IMR-90 (cell line): ENCODE results near the gene CDRT4. TPM values are rescaled to one million over a fixed set of nuclear protein-coding genes. Genes with fewer than 3 reads are reported as not detected.

ENCODE experiments used
- ATAC-seq: fragments of 200-7000 bp; cut with Tn5 transposase; 2 replicates; pipeline ENCODE4 v1.9.1; 2020; ENCODE audit warnings: low read depth, mild to moderate bottlenecking, moderate library complexity
- BruUV-seq: library from RNA; stranded (reverse); fragments of 400-500 nt; replicated peaks from 2 replicates; lab custom pipeline; 2021; lab: Mats Ljungman, UMichigan
- CTCF ChIA-PET: fragments of 300-600 bp; formaldehyde crosslinking; extraction: SDS; loops from one replicate; lab custom pipeline; 2021; ENCODE audit warnings: antibody characterized with exemption; lab: Yijun Ruan, JAX
- POLR2A ChIA-PET: fragments of 300-600 bp; sonication (Branson Sonifier 250); formaldehyde crosslinking; loops from one replicate; lab custom pipeline; 2022; ENCODE audit warnings: antibody characterized with exemption; ENCODE audit not compliant: unreplicated experiment; lab: Charles Lee
- DNase-seq: peaks from one replicate; pipeline ENCODE4 v3.0.0; 2013
- H2AFZ ChIP-seq: replicated peaks from 2 replicates; pipeline ENCODE3; 2013; ENCODE audit warnings: low read length, mild to moderate bottlenecking; ENCODE audit not compliant: poor library complexity
- H2AK5ac ChIP-seq: 2 replicates; pipeline ENCODE4 v1.6.1; 2013; ENCODE audit warnings: low read depth, low read length, inconsistent platforms
- H2AK9ac ChIP-seq: replicated peaks from 2 replicates; pipeline ENCODE3; 2013; ENCODE audit warnings: mild to moderate bottlenecking, low read depth, low read length, moderate library complexity; ENCODE audit not compliant: poor library complexity
- H2BK120ac ChIP-seq: 2 replicates; pipeline ENCODE4 v1.6.1; 2013; ENCODE audit warnings: low read depth, low read length, inconsistent platforms
- H2BK15ac ChIP-seq: 3 replicates; pipeline ENCODE4 v1.6.1; 2013; ENCODE audit warnings: low read depth, low read length, inconsistent platforms
- H2BK20ac ChIP-seq: 2 replicates; pipeline ENCODE4 v1.6.1; 2013; ENCODE audit warnings: low read depth, mild to moderate bottlenecking, inconsistent platforms, low read length, moderate library complexity
- H2BK5ac ChIP-seq: 2 replicates; pipeline ENCODE4 v1.6.1; 2013; ENCODE audit warnings: mild to moderate bottlenecking, low read depth, low read length, inconsistent platforms; ENCODE audit not compliant: poor library complexity, severe bottlenecking
- H3K14ac ChIP-seq: replicated peaks from 2 replicates; pipeline ENCODE4 v1.6.1; 2013; ENCODE audit warnings: low read depth, low read length, inconsistent platforms
- H3K18ac ChIP-seq: 2 replicates; pipeline ENCODE4 v1.6.1; 2013; ENCODE audit warnings: low read depth, low read length, control low read depth
- H3K23ac ChIP-seq: 2 replicates; pipeline ENCODE4 v1.6.1; 2013; ENCODE audit warnings: low read depth, low read length, inconsistent platforms
- H3K27ac ChIP-seq: 2 replicates; pipeline ENCODE4 v1.5.1; 2013; ENCODE audit warnings: mild to moderate bottlenecking, control low read depth, low read length; ENCODE audit not compliant: insufficient read depth
- H3K27me3 ChIP-seq: 2 replicates; pipeline ENCODE4 v1.6.1; 2013; ENCODE audit warnings: low read length; ENCODE audit not compliant: control insufficient read depth, insufficient read depth
- H3K36me3 ChIP-seq: 2 replicates; pipeline ENCODE4 v1.6.1; 2013; ENCODE audit warnings: low read length, mixed read lengths; ENCODE audit not compliant: control insufficient read depth, insufficient read depth
- H3K4ac ChIP-seq: 2 replicates; pipeline ENCODE4 v1.6.1; 2013; ENCODE audit warnings: low read depth, low read length, inconsistent platforms
- H3K4me1 ChIP-seq: 2 replicates; pipeline ENCODE4 v1.6.1; 2013; ENCODE audit warnings: low read length, mixed read lengths; ENCODE audit not compliant: control insufficient read depth, insufficient read depth
- H3K4me2 ChIP-seq: 2 replicates; pipeline ENCODE4 v1.6.1; 2013; ENCODE audit warnings: low read depth, mild to moderate bottlenecking, control low read depth, low read length, moderate library complexity
- H3K4me3 ChIP-seq: 2 replicates; pipeline ENCODE4 v1.5.1; 2013; ENCODE audit warnings: low read depth, mild to moderate bottlenecking, control low read depth, low read length, moderate library complexity; ENCODE audit not compliant: insufficient read depth
- H3K56ac ChIP-seq: 2 replicates; pipeline ENCODE4 v1.6.1; 2013; ENCODE audit warnings: low read length, inconsistent platforms; ENCODE audit not compliant: insufficient read depth; ENCODE audit errors: extremely low read depth
- H3K79me1 ChIP-seq, 2 experiments: 2 replicates each; pipeline ENCODE4 v1.6.1; 2013; ENCODE audit warnings: low read length in 2 of 2, inconsistent platforms in 1 of 2, low read depth in 1 of 2
- H3K9ac ChIP-seq: 2 replicates; pipeline ENCODE4 v1.6.1; 2013; ENCODE audit warnings: low read depth, low read length, control low read depth
- H3K9me1 ChIP-seq: 2 replicates; pipeline ENCODE4 v1.6.1; 2013; ENCODE audit warnings: low read length, inconsistent platforms; ENCODE audit not compliant: insufficient read depth
- H3K9me3 ChIP-seq: 2 replicates; pipeline ENCODE4 v1.6.1; 2013; ENCODE audit warnings: low read length; ENCODE audit not compliant: control insufficient read depth, insufficient read depth
- H4K20me1 ChIP-seq: 2 replicates; pipeline ENCODE4 v1.6.1; 2013; ENCODE audit warnings: low read length, inconsistent platforms; ENCODE audit not compliant: insufficient read depth
- H4K5ac ChIP-seq: 2 replicates; pipeline ENCODE4 v1.6.1; 2013; ENCODE audit warnings: mild to moderate bottlenecking, low read depth, low read length, control low read depth
- H4K8ac ChIP-seq, 2 experiments: 2 replicates each; pipeline ENCODE4 v1.6.1; 2013; ENCODE audit warnings: low read depth in 2 of 2, low read length in 2 of 2, control low read depth in 1 of 2, inconsistent platforms in 1 of 2
- H4K91ac ChIP-seq: 2 replicates; pipeline ENCODE4 v1.6.1; 2013; ENCODE audit warnings: low read depth, low read length, inconsistent platforms; ENCODE audit not compliant: insufficient read depth
- SMC3 ChIP-seq: fragments of 150-350 bp; IDR thresholded peaks from 2 replicates; pipeline ENCODE4 v1.6.1; 2016; ENCODE audit warnings: low read depth, mild to moderate bottlenecking, antibody characterized with exemption, low read length, moderate library complexity
- WGBS, 2 experiments: methylation state at CpG; one replicate each; pipeline versions ENCODE4 v1.1.5 to v1.1.7; 2013; ENCODE audit warnings: missing lambda C conversion rate in 2 of 2; ENCODE audit not compliant: insufficient read length in 1 of 2; ENCODE audit errors: extremely low coverage in 2 of 2; 5-methylcytosine and 5-hydroxymethylcytosine counted together
- dilution Hi-C: fragments of 300-500 bp; cut with HindIII; formaldehyde crosslinking; loops from one replicate; pipeline ENCODE4 v1.14.3; 2018; ENCODE audit warnings: low sequenced_read_pairs; ENCODE audit not compliant: unreplicated experiment
- in situ Hi-C: fragments of 300-500 bp; cut with MboI; formaldehyde crosslinking; loops from 3 replicates; pipeline ENCODE4 v1.14.3; 2019; ENCODE audit warnings: low sequenced_read_pairs, inconsistent platforms, mixed read lengths
- intact Hi-C: fragments of 100-400 bp; cut with micrococcal nuclease; formaldehyde crosslinking; loops from 2 replicates; pipeline ENCODE4 v1.10.0; 2022
- polyA plus RNA-seq, 3 experiments: library from polyadenylated mRNA; depleted of rRNA; stranded (reverse); fragments of >200 nt; gene quantifications; 2 replicates each; pipeline ENCODE4 v1.2.3, GENCODE V29; 2012; ENCODE audit warnings: low replicate concordance in 1 of 3
- total RNA-seq: library from RNA; depleted of rRNA; stranded (reverse); fragments of >200 nt; gene quantifications from 2 replicates; pipeline ENCODE4 v1.2.3, GENCODE V29; 2012
- TF ChIP-seq, protein P1 (sequence below): fragments of 150-350 bp; IDR thresholded peaks from 2 replicates; pipeline ENCODE4 v1.6.1; 2017; ENCODE audit warnings: mild to moderate bottlenecking, antibody characterized with exemption, low read length, low read depth

The CDRT4 gene
- total and polyA plus RNA-seq, 2 of the 4 experiments (the other 2 are of a cell fraction): 0.90 to 3.7 TPM

DNA sequence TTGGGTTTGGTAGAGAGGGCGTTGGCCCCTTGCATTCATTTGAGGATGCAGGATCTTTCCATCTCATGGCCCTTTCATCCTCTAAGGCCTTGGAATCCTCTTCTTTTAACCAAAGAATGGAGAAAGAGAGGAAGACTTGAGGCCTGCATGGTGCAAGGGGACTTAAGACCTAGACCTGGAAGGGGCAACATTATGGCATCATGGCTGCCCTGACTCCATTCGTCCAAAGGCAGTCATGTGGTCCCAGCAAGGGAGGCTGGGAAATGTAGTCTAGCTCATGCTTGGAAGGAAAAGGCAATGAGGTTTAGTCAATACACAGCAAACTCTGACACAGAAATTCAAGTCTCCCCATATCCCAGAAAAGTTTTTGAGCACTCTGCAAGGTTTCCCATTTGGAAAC lies 30.7 kb upstream of the CDRT4 start:
- Histone ChIP-seq H4K5ac (no peak overlapping the region), H3K79me1 (peaks cover 0 to 6% of the 10 kb centered on the region in 2 experiments; a peak in 2 of 4 replicates), H4K8ac (no peak overlapping the region), H2BK120ac (no peak overlapping the region), H3K56ac (no peak overlapping the region), H2BK15ac (no peak overlapping the region), H3K14ac (no peak overlapping the region), H3K18ac (no peak overlapping the region), H3K4ac (no peak overlapping the region), H3K4me2 (no peak overlapping the region), H2AK9ac (no peak overlapping the region), H3K9me3 (no peaks in the 10 kb centered on the region), H3K36me3 (peaks cover 10% of the 10 kb centered on the region), H3K4me3 (no peak overlapping the region), H3K27me3 (no peaks in the 10 kb centered on the region), H3K27ac (no peak overlapping the region), H4K91ac (no peak overlapping the region), H2BK20ac (no peak overlapping the region), H3K4me1 (peaks cover 7% of the 10 kb centered on the region; the same call in 1 of the 2 replicates), H3K9ac (no peak overlapping the region), H2AFZ (no peak overlapping the region), H3K9me1 (peaks cover 12% of the 10 kb centered on the region), H2AK5ac (no peak overlapping the region), H2BK5ac (no peak overlapping the region), H4K20me1 (no peaks in the 10 kb centered on the region), H3K23ac (no peak overlapping the region)
- ATAC-seq: no peak
- TF ChIP-seq SMC3: no peak
- TF ChIP-seq, protein P1, sequence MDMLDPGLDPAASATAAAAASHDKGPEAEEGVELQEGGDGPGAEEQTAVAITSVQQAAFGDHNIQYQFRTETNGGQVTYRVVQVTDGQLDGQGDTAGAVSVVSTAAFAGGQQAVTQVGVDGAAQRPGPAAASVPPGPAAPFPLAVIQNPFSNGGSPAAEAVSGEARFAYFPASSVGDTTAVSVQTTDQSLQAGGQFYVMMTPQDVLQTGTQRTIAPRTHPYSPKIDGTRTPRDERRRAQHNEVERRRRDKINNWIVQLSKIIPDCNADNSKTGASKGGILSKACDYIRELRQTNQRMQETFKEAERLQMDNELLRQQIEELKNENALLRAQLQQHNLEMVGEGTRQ: peak; percentile 78
- dilution Hi-C loops (no loop called here), in situ Hi-C loops (no loop called here), intact Hi-C loops (no loop called here)
- BruUV-seq: no TSS peak
- 80% methylated on average over 1 of the region's 2 CpGs; no CpG with 5 or more reads in 1 of the 2 experiments for WGBS, 2 experiments
- no peak for DNase-seq
- POLR2A ChIA-PET: no interaction called here
- CTCF ChIA-PET: no interaction called here
